ENCODE data around the gene C1orf210. TPM values are rescaled to one million over a fixed set of nuclear protein-coding genes. Genes with fewer than 3 reads are reported as not detected.

C1orf210 gene
- total and polyA plus RNA-seq, 2 experiments from 2014 or later, result 32.3 to 47.4 TPM

- TF ChIP-seq CTCF (IDR thresholded peaks at IDR 0.05; ENCODE audit: poor library complexity) (no peak), EZH2 (IDR thresholded peaks at IDR 0.05; ENCODE audit: borderline replicate concordance) (no peak), EZH2phosphoT487 (IDR thresholded peaks at IDR 0.05; ENCODE audit: low read depth, severe bottlenecking, unreplicated experiment) (no peak)
- H3K9me2 ChIP-seq (replicated peaks; ENCODE audit: insufficient read depth), result no peaks in the 10 kb centered on the region
- no peaks in the 10 kb centered on the region for H3K27me3 ChIP-seq
- no peak overlapping the region for H3K4me2 ChIP-seq
- 82% methylated on average over 4 of the region's 4 CpGs for WGBS (ENCODE audit: low lambda C conversion rate, missing lambda C conversion rate)
- no peak for DNase-seq (ENCODE audit: low spot score)
- peaks cover 20% of the 10 kb centered on the region for H3K4me1 ChIP-seq (ENCODE audit: insufficient read depth)
- H3K9me3 ChIP-seq (ENCODE audit: low read depth), result no peaks in the 10 kb centered on the region
- no peaks in the 10 kb centered on the region for H4K20me1 ChIP-seq (ENCODE audit: insufficient read depth, poor library complexity, severe bottlenecking)
- peak overlapping the region; percentile 6 for H3K27ac ChIP-seq
- no peak overlapping the region for H3K4me3 ChIP-seq
- H3K79me2 ChIP-seq, result no peaks in the 10 kb centered on the region
- no peak overlapping the region for H2AFZ ChIP-seq
- H3K36me3 ChIP-seq (replicated peaks; ENCODE audit: insufficient read depth, low read depth), result no peaks in the 10 kb centered on the region
These were observed 52.9 kb downstream of the C1orf210 start for GRCh38 chr1:43232482-43232881.

- TF ChIP-seq CTCF (IDR thresholded peaks at IDR 0.05; ENCODE audit: poor library complexity), result no peak
- TF ChIP-seq EZH2phosphoT487 (IDR thresholded peaks at IDR 0.05; ENCODE audit: low read depth, severe bottlenecking, unreplicated experiment), result no peak
- no peak for TF ChIP-seq EZH2 (IDR thresholded peaks at IDR 0.05; ENCODE audit: borderline replicate concordance)
- no peak overlapping the region for H2AFZ ChIP-seq
- 54% methylated on average over 4 of the region's 4 CpGs for WGBS (ENCODE audit: low lambda C conversion rate, missing lambda C conversion rate)
- no peaks in the 10 kb centered on the region for H3K36me3 ChIP-seq (replicated peaks; ENCODE audit: insufficient read depth, low read depth)
- DNase-seq (ENCODE audit: low spot score), result peak; percentile 43
- H3K4me2 ChIP-seq, result no peak overlapping the region
- H3K9me2 ChIP-seq (replicated peaks; ENCODE audit: insufficient read depth), result no peaks in the 10 kb centered on the region
- no peaks in the 10 kb centered on the region for H3K9me3 ChIP-seq (ENCODE audit: low read depth)
- H3K4me1 ChIP-seq (ENCODE audit: insufficient read depth), result peaks cover 21% of the 10 kb centered on the region
- H3K4me3 ChIP-seq, result no peak overlapping the region
- no peaks in the 10 kb centered on the region for H3K27me3 ChIP-seq
- no peaks in the 10 kb centered on the region for H3K79me2 ChIP-seq
- no peaks in the 10 kb centered on the region for H4K20me1 ChIP-seq (ENCODE audit: insufficient read depth, poor library complexity, severe bottlenecking)
- peak overlapping the region; percentile 6 for H3K27ac ChIP-seq
These were observed 53.3 kb downstream of the C1orf210 start for GRCh38 chr1:43232074-43232473.

Other genes with a start within 250 kb of the C1orf210 start
- 49.4 and 65.1 TPM in 2 replicates for gene EBNA1BP2, start 113.3 kb downstream of the C1orf210 start, total RNA-seq
- 73.7 and 92.1 TPM in 2 replicates for gene EBNA1BP2, start 113.3 kb downstream of the C1orf210 start, polyA plus RNA-seq
- gene CFAP57, start 113.3 kb downstream of the C1orf210 start, total RNA-seq, result 0.10 and 2.2 TPM in 2 replicates
- gene CFAP57, start 113.3 kb downstream of the C1orf210 start, polyA plus RNA-seq, result 0.46 and 0.75 TPM in 2 replicates
- 28.7 and 29.8 TPM in 2 replicates for gene TMEM125, start 15.6 kb downstream of the C1orf210 start, total RNA-seq
- 43.1 and 50.3 TPM in 2 replicates for gene TMEM125, start 15.6 kb downstream of the C1orf210 start, polyA plus RNA-seq
- gene TIE1, start 15.4 kb upstream of the C1orf210 start, total RNA-seq, result 1.2 and 1.8 TPM in 2 replicates
- gene TIE1, start 15.4 kb upstream of the C1orf210 start, polyA plus RNA-seq, result 0.33 and 1.8 TPM in 2 replicates
- gene MPL, start 52.2 kb upstream of the C1orf210 start, total RNA-seq, result not detected in 2 replicates
- gene MPL, start 52.2 kb upstream of the C1orf210 start, polyA plus RNA-seq, result 0.16 and 0.54 TPM in 2 replicates
- 12.2 and 13.6 TPM in 2 replicates for gene CDC20, start 73.4 kb upstream of the C1orf210 start, total RNA-seq
- gene CDC20, start 73.4 kb upstream of the C1orf210 start, polyA plus RNA-seq, result 19.7 and 21.5 TPM in 2 replicates
- 90.8 and 92.4 TPM in 2 replicates for gene ELOVL1, start 82.4 kb upstream of the C1orf210 start, total RNA-seq
- 175 and 185 TPM in 2 replicates for gene ELOVL1, start 82.4 kb upstream of the C1orf210 start, polyA plus RNA-seq
- gene MED8, start 104.2 kb upstream of the C1orf210 start, total RNA-seq, result 58.6 and 60.6 TPM in 2 replicates
- 68.3 and 70.4 TPM in 2 replicates for gene MED8, start 104.2 kb upstream of the C1orf210 start, polyA plus RNA-seq
- gene SZT2, start 104.3 kb upstream of the C1orf210 start, total RNA-seq, result 13.7 and 18.8 TPM in 2 replicates
- 13.8 and 14.8 TPM in 2 replicates for gene SZT2, start 104.3 kb upstream of the C1orf210 start, polyA plus RNA-seq
- 25.9 and 37.5 TPM in 2 replicates for gene HYI, start 168.3 kb upstream of the C1orf210 start, total RNA-seq
- 30.7 and 31.4 TPM in 2 replicates for gene HYI, start 168.3 kb upstream of the C1orf210 start, polyA plus RNA-seq
- 75.7 and 115 TPM in 2 replicates for gene PTPRF, start 245.3 kb upstream of the C1orf210 start, total RNA-seq
- 84.6 and 96.0 TPM in 2 replicates for gene PTPRF, start 245.3 kb upstream of the C1orf210 start, polyA plus RNA-seq